HL-60/S4 (cell line): Measurements from ENCODE around the gene PALLD.

ENCODE experiments used
- in situ Hi-C: fragments of 300-500 bp; cut with MboI; formaldehyde crosslinking; loops from 2 replicates; pipeline ENCODE4 v1.14.3; 2022; ENCODE audit warnings: low sequenced_read_pairs

Gene PALLD

DNA sequence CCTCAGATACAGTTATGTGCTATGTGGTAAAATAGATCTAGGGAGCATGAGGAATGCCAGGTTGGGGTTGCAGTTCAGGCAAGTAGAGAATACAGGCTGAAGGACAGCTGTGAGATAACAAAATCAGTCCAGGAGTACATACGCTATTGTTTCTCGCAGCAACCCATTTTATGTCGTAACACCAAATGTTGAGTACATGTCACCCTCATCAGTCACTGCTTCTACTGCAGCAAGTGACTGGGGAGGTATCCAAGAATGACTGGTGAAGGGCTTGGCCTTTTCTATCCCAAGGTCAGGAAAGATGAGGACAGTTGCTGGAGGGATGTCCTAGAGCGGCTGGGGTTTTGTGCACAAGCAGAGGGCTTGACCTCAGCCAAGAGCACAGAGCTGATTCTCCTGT lies 341.1 kb downstream of the PALLD start:
- in situ Hi-C loops, result no loop called here

DNA sequence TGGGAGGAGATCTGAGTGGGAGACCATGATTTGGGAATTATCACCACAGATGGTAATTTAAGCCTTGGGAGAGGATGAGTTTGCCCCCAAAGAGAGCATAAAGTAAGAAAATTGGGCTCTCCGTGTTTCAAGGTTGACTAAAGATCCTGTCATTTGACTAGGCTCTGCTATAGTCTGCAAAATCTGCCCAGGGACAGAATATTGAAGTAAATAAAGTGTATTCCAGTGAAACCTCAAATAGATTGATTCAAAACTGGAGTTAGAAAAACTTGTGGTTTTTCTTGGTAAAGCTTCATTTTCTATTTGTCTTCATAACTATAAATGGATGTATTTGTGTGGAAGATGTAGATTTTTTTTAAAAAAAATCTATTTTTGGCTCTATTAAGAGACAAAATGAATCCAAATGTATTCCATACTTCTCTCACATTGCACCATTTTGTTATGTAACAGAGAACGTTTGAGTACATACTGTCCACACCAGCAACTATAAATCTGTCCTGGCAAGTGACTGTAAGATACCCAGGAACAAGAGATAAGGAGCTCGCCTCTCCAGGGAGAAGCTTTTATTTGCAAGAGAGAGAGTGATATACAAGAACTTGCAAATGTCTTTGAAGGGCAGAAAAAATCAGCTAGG lies 343.0 kb downstream of the PALLD start:
- in situ Hi-C loops, result no loop called here

DNA sequence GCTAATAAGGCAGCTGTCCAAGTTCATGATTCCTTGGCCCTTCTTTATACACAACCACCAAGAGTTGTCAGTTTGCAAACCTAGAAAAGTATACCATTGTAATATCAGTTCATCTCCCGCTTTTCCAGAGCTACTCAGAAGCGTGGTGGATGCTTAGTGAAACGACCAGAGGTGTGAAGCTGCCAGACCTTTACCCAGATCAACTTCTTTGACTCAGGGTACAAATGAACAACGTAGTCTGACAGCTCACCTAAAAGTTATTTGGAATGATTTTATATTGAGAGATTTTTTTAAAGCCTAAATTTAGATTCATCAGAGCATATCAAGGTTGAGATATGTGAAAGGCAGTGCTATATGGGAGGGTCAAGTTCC lies 343.5 kb downstream of the PALLD start:
- in situ Hi-C loops, result no loop called here

DNA sequence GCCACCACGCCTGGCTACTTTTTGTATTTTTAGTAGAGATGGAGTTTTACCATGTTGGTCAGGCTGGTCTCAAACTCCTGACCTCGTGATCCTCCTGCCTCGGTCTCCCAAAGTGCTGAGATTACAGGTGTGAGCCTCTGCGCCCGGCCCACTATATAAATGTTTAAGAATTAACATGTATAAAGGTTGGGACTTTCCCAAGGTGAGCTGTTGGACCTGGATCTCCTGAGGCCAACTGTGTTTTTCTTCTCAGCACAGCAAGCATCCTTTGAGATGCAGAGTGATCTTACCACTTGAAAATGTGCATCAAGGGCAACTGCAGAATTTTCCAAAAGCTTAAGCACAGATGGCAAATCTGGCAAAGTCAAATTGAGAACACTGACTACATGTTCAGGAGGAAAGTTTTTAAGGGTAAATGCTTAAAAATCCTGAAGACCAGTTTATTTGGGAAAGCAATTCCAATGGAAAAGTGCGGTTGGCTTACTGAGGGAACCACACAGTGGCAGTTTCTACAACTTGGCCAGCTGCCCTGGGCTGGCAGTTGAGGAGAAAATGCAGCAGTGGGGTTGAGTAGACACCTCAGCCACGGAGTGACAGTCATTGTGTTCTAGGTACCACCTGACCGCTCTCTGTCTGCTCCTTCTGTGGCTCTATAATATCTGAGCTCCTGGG lies 344.3 kb downstream of the PALLD start:
- in situ Hi-C loops, result no loop called here

DNA sequence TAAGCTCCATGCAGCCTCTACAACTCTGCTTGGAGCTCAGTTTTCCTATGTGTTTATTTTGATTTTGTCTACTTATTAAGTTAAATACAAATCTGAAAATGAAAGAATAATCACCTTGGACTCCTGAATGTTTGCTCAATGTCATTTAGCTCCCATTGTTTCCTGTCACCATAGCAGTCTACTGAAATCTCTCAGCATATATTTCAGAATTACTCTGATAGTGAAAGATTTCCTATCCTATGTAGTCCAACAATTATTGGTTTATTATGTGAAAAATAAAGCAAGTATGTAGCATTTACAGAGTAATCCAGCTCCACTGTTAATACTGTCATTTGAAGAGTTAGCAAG lies 344.8 kb downstream of the PALLD start:
- in situ Hi-C loops, result no loop called here

DNA sequence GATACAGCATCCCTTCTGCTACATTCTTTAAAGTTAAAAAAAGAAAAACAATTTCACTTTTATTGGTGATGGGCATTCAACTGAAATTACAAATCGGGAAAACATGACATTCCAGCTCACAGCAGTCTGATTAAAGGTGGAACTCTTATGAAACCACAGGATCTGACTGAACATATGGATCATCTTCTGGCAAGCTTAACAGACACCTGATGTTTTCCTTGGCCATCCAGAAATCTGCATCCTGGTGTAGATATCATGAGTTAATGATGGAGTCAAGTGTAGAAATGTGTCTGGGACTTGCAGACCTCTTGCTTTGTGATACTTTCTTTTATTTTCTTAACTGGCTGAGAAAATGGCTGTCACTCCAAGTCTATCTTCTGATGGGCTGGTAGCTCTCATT lies 345.3 kb downstream of the PALLD start:
- in situ Hi-C loops, result no loop called here

DNA sequence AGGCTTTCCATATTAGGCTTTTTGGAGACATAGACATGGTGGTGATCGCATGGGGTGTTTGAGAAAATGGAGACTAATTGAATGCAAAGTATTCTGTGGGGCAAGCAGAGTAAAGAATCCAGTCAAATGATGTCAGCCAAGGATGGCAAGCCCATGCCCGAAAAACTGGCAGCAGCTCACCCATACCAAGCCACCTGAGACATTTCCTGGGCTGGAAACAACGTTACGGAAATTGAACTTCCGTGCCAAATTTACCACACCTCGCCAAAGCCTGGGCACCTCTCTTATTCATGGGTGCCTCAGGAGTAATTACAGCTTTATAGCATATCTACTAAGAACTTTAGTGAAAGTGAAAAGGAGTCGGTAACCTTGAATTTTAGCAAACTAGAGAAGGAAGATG lies 346.8 kb downstream of the PALLD start:
- in situ Hi-C loops, result no loop called here

DNA sequence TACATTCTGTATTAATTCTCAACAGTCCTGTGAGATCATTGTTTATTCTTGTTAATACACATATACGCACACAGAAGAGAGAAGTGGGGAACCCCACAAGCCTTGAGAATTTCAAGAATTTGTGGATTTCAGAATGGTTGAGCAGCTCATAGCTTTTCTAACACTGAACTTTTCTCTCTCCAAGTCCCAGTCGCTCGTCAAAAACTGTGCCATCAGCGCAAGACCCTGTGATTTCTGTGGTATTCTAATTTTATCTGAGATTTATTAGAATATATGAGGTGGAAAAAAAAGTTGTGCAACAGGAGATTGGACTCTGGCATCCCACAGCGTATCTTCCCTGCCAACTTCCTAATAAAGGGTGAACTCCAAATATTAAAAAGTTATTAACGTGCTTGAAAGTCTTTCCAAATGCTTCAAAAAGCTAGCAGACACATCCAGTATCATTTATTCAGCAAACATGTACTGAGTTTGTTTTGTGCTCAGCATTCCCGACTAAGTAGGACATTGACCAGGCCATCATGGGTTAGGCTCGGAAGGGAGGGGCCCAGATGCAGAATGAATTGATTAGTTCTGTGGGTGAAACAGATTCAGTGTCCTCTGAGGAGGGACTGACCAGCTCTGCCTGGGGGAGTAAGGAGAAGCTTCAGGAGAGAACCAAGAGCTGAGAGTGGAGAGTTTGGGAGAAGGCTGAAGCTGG lies 347.6 kb downstream of the PALLD start:
- in situ Hi-C loops, result no loop called here

DNA sequence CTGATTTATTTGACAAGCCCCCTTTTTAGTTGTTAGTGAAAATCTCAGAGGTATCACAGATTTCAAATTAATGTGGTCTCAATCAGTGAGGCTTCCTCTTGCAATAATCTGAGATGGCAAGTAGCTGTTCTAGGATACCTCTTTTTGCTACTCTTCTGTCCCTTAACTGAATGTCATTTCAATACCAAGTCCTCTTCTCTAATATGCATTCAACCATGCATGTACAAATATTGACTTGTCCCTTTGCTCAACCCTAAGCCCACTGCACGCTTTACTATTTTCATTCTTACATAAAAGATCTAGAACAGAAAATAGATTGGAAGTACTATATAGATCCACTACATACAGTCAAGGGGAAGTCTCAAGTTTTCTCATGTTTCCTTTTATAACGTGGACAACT lies 349.0 kb downstream of the PALLD start:
- in situ Hi-C loops, result no loop called here

DNA sequence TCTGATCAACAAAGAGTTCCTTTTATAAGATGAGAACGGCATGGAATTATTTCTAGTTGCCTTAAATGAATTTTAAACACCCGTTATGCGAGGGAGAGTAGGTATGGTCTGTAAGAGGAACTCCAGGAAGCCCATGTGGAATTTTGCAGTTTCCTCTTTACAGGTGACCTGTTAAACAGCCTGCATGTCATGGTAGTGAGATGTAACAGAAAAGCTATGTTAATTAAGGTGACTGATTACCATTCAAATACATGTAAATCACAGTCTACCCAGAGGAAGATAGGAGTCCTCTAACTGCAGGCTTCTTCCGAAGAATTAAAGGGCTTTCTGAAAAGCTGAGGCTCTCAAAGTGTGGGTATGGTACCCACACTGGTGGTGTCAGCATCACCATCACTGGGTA lies 349.6 kb downstream of the PALLD start:
- in situ Hi-C loops, result no loop called here

DNA sequence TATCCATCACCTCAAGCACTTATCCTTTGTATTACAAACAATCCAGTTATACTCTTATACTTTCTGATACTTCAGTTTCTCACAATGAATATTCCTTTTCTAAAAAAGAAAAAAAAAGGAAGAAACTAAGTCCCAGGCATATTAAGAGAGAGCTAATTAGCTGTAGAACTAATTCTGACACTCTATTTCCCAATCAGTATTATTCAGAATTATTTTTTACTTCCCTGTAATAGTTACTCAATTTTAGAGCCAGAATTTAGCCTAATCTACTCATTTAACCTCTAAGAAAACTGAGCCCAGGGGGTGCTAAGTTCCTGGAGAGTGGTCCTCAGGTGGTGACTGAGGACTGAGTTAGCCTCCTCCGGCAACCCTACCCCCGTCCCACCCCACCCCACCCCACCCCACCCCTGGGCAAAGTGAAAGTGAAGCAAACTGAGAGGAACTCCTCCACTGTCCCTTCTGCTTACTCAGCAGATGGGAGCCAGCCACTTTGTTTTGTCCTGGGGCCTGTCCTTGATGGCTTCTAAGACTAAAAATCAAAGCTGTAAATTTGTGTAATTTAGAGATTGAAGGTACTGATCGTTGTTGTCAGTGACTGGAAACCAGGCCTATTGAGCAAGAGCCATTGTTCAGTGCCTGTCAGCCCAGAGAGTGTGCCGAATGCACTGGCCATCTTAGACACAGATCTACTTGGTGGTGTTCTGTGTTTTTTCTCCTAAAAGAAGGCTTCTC lies 351.1 kb downstream of the PALLD start:
- in situ Hi-C loops, result no loop called here

DNA sequence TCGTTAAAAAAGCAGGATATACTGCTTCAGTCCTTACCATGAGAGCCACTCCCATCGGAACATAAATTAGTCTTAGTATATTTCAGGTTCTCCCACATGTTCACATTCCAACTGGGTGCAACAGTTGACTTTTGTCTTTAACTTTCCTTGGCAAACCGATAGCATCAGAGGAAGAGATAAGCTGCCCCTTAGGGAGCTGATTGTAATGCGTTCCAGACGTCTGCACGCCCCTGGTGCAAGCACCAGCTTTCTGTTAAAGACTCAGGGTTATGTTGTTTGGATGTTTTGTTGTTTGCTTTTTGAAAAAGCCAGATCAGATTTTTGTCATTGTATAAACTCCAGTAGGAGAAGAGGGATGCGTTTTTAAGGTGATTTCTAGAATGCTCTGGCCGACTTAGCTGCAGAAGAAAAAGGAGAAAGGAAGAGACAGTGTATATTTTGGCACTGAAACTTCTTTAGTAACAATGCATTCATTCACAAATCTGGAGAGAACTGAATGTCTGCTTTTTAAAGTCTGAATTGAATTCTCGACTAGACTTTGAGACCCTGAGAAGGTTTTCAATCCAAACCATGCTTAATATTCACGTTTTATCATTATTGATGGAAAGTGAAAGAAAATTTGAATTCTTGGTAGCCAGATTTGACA lies 352.3 kb downstream of the PALLD start:
- in situ Hi-C loops, result no loop called here

DNA sequence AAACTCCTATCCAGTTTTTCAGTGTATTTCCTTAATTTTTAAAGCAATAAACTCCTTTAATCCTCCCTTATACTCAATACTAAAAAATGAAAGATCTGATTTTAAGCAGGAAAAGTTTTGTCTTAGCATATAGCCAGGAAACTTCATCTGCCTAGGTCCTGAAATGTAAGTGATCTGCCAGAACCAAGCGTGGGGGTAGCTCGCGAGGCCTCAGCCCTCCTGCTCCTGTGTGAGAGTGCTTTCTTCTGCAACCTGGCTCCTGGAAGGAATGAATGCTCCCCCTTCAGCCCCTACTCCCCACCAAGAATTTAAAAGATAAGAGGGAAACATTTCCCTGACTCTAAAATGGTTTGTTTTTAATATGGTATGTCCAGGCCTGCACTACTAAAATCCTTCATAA lies 353.1 kb downstream of the PALLD start:
- in situ Hi-C loops, result no loop called here

DNA sequence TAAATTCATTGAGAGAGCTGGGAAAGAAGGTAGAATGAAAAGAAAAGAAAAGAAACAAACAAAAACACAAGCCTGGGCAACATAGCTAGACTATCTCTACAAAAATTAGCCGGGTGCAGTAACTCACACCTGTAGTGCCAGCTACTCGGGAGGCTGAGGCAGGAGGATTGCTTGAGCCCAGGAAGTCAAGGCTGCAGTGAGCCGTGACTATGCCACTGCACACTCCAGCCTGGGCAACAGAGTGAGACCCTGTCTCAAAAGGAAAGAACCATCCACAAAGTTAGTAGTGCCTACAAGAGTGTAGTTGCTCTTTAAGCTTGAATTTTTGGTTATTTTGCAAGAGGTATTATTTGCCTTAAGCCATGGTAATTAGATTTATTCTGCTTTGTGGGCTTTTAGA lies 355.5 kb downstream of the PALLD start:
- in situ Hi-C loops, result no loop called here

DNA sequence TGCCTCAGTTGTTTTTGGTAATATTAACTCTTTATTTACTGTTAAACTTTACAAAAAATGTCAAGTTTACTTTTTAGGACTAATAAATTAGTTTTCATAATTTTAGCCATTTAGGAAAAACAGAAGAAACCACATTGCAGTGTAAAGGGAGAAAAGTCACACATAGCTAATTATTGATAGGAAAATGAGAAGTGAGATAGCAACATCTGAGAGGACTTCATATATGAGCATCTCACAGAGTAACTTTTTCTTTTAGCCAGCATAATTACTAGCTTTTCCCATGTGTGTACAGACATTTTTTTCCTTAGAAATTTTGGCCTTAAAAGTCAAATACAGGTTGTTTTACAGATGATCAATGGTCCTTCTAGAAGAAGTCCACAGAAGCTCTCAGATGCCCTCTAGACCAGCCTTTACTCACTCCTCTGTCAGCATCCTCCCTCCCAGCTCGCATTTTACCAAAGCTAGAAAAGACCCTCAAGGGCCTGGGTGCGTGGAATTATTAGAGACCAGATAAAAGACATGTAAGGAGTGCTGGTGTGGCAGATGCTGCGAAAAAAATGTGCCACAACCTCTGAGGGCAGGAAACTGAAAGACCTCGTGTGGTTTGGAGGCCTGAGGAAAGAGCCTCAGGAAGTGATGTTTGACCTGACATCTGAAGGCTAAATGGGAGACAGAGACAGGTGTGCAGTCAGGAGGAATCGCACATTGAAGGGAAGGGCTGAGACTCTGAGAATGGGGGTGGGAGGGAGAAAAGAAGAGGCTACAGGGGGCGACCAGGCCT lies 356.3 kb downstream of the PALLD start:
- in situ Hi-C loops, result no loop called here

DNA sequence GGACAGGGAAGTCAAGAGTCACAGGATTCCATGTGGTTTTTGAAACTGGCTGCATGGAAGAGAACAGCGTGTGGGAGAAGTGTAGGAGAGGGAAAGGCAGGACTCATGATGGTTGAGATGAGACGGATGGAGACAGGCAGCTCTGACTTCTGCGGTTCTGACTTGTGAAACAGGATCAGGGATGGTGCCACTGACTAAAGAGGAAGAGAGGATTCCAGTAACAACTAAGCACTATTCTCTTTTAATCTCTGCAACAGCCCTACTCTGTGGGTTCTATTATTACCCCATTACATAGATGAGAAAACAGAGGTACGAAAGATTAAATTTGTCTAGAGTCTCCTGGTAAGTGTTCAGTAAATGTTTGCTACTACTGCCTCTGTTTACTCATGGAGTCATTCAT lies 356.9 kb downstream of the PALLD start:
- in situ Hi-C loops, result no loop called here

DNA sequence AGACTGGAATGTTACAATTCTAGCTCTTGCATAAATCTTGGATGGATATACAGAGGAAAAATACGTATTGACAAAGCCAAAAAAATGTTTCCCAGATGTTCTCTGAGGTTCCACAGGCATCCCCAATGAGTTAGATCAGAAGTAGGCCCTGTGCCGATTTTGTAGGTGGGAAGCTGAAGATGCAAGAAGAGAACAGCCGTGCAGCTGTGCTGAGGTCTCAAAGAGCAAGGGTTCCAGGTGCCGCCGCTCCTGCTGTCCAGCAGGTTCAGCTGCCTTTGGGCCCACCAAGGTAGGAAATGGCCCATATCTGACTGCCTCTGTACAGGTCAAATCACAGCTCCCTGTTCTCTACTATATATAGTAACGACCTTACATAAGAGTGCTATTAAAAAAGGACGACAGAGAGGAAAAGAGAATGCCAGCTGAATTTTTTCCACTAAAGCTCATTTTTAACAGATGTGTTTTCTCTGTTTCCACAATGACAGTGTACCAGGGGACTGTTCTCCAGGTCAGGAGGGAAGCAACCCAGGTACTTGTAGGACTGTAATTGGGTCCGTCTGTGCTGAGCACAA lies 357.6 kb downstream of the PALLD start:
- in situ Hi-C loops, result no loop called here

DNA sequence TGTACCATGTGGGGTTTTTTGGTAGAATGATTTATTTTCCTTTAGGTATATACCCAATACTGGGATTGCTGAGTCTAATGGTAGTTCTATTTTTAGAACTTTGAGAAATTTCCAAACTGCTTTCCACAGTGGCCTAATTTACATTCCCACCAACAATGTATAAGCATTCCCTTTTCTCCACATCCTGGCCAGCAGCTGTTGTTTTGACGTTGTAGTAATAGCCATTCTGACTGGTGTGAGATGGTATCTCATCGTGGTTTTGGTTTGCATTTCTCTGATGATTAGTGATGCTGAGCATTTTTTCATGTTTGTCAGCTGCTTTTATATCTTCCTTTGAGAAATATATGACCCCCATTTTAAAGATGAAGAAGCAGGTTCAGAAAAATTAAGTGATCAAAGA lies 359.5 kb downstream of the PALLD start:
- in situ Hi-C loops, result no loop called here

DNA sequence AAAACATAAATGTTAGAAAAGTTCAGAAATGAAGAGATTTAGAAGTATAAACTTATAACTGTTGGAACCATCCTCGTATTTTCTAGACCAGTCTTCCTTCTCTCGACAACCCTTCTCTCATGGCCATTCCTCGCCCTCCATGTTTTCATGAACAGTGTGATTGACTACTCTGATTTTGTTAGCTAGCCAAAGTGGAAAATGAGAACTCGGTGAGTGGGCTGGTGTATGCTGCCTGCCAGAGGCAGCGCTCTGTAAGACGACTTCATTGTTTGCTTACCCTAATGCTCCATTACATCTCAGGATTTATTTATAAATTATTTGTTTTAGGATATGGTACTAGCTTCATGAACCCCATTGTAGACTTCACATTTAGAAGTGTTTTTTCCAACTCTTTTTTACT lies 360.2 kb downstream of the PALLD start:
- in situ Hi-C loops, result no loop called here

DNA sequence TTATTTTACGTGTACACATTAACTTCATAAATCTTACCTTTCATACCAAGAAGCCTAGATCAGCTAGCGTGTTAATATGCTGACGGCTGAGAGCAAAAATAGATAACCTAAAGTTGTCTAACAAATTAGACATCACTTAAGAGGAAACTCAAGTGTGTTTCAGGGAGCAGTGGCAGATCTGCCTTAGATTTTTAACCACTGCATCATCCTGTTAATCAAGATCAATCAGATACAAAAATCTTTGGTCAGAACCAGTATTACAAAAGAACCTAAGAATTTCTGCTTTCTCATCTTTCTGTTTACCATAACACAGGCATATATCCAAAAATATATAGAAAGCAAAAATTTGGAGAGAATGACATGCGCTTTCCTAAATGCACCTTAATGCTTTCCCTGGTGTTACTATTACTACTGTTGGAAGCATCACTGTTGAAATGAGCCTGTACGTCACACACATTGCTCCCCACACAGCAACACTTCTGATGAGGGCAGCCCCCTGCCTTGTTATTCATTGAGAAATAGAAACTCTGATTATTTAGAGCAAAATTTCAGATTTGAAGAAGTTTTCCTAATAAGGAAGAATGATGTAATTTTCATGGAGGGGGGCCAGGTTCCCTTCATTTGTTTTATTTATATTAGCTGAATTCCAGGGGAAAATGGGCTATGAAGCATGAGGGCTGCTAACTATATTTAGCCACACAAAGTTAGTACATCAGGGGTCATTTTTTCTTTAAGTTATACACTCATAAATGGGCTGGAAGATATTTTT lies 360.9 kb downstream of the PALLD start:
- in situ Hi-C loops, result no loop called here
